ENCODE data around the gene EIF3I.

- TF ChIP-seq POLR2AphosphoS5 (IDR thresholded peaks at IDR 0.05; ENCODE audit: low read depth) (peak; percentile 47), STAT1 (IDR thresholded peaks at IDR 0.05; ENCODE audit: unreplicated experiment) (no peak), EZH2 (IDR thresholded peaks at IDR 0.05; ENCODE audit: low read depth, unreplicated experiment) (no peak), CREB1 (CRISPR knock-in tag; IDR thresholded peaks at IDR 0.05; ENCODE audit: low read depth) (no peak), ZNF331 (CRISPR knock-in tag; IDR thresholded peaks at IDR 0.05; ENCODE audit: low read depth) (no peak), REST (IDR thresholded peaks at IDR 0.05; ENCODE audit: unreplicated experiment) (no peak), JUNB (IDR thresholded peaks at IDR 0.05; ENCODE audit: unreplicated experiment) (no peak), EZH2phosphoT487 (IDR thresholded peaks at IDR 0.05; ENCODE audit: unreplicated experiment) (no peak)
- TF ChIP-seq, protein P1, sequence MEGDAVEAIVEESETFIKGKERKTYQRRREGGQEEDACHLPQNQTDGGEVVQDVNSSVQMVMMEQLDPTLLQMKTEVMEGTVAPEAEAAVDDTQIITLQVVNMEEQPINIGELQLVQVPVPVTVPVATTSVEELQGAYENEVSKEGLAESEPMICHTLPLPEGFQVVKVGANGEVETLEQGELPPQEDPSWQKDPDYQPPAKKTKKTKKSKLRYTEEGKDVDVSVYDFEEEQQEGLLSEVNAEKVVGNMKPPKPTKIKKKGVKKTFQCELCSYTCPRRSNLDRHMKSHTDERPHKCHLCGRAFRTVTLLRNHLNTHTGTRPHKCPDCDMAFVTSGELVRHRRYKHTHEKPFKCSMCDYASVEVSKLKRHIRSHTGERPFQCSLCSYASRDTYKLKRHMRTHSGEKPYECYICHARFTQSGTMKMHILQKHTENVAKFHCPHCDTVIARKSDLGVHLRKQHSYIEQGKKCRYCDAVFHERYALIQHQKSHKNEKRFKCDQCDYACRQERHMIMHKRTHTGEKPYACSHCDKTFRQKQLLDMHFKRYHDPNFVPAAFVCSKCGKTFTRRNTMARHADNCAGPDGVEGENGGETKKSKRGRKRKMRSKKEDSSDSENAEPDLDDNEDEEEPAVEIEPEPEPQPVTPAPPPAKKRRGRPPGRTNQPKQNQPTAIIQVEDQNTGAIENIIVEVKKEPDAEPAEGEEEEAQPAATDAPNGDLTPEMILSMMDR (conservative IDR thresholded peaks at IDR 0.05; ENCODE audit: low read depth in 2 of 2): peak in 1 of 2 experiments; percentile 14; a peak in 1 of 4 replicates
- TF ChIP-seq, protein P2, sequence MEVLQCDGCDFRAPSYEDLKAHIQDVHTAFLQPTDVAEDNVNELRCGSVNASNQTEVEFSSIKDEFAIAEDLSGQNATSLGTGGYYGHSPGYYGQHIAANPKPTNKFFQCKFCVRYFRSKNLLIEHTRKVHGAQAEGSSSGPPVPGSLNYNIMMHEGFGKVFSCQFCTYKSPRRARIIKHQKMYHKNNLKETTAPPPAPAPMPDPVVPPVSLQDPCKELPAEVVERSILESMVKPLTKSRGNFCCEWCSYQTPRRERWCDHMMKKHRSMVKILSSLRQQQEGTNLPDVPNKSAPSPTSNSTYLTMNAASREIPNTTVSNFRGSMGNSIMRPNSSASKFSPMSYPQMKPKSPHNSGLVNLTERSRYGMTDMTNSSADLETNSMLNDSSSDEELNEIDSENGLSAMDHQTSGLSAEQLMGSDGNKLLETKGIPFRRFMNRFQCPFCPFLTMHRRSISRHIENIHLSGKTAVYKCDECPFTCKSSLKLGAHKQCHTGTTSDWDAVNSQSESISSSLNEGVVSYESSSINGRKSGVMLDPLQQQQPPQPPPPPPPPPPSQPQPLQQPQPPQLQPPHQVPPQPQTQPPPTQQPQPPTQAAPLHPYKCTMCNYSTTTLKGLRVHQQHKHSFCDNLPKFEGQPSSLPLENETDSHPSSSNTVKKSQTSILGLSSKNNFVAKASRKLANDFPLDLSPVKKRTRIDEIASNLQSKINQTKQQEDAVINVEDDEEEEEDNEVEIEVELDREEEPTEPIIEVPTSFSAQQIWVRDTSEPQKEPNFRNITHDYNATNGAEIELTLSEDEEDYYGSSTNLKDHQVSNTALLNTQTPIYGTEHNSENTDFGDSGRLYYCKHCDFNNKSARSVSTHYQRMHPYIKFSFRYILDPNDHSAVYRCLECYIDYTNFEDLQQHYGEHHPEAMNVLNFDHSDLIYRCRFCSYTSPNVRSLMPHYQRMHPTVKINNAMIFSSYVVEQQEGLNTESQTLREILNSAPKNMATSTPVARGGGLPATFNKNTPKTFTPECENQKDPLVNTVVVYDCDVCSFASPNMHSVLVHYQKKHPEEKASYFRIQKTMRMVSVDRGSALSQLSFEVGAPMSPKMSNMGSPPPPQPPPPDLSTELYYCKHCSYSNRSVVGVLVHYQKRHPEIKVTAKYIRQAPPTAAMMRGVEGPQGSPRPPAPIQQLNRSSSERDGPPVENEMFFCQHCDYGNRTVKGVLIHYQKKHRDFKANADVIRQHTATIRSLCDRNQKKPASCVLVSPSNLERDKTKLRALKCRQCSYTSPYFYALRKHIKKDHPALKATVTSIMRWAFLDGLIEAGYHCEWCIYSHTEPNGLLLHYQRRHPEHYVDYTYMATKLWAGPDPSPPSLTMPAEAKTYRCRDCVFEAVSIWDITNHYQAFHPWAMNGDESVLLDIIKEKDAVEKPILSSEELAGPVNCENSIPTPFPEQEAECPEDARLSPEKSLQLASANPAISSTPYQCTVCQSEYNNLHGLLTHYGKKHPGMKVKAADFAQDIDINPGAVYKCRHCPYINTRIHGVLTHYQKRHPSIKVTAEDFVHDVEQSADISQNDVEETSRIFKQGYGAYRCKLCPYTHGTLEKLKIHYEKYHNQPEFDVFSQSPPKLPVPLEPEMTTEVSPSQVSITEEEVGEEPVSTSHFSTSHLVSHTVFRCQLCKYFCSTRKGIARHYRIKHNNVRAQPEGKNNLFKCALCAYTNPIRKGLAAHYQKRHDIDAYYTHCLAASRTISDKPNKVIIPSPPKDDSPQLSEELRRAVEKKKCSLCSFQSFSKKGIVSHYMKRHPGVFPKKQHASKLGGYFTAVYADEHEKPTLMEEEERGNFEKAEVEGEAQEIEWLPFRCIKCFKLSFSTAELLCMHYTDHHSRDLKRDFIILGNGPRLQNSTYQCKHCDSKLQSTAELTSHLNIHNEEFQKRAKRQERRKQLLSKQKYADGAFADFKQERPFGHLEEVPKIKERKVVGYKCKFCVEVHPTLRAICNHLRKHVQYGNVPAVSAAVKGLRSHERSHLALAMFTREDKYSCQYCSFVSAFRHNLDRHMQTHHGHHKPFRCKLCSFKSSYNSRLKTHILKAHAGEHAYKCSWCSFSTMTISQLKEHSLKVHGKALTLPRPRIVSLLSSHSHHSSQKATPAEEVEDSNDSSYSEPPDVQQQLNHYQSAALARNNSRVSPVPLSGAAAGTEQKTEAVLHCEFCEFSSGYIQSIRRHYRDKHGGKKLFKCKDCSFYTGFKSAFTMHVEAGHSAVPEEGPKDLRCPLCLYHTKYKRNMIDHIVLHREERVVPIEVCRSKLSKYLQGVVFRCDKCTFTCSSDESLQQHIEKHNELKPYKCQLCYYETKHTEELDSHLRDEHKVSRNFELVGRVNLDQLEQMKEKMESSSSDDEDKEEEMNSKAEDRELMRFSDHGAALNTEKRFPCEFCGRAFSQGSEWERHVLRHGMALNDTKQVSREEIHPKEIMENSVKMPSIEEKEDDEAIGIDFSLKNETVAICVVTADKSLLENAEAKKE (CRISPR knock-in tag; IDR thresholded peaks at IDR 0.05): no peak
Measured at GRCh38 chr1:32241001-32241763, 19.0 kb downstream of the EIF3I start.

Data from GM23338 (cell line).